Measurements from ENCODE around the gene ATG7. TPM values are rescaled to one million over a fixed set of nuclear protein-coding genes. Genes with fewer than 3 reads are reported as not detected.
"Not testable (repeated sequence)": the region's sequence is repeated elsewhere in the genome, so short reads cannot be mapped to it uniquely, and the experiment has no call there.

The ATG7 gene
- total RNA-seq, 2 donors from 2014 or later: 33.9 to 38.4 TPM

DNA sequence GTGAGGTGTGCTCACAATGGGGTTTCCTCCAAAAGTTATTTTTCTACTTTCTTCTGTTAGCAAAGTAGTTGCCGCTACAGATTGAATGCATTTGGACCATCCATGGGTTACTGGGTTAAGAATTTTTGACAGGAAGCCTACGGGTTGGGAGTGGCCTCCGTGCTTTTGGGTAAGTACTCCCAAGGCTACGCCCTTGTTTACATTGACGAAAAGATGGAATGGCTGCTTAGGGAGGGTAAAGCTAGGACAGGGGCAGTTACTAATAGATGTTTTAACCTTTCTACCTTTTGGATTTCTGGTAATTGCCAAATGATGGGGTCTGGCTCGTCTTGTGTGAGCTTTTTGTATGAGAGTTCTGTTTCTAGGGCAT, 20.4 kb upstream of the ATG7 start:
- DNase-seq: no peak
- H3K36me3 ChIP-seq (ENCODE audit: control insufficient read depth, insufficient read depth, low read length): no peaks in the 10 kb centered on the region
- Mint-ChIP-seq H3K4me1 (peaks cover 7% of the 10 kb centered on the region), H3K4me3 (no peak overlapping the region), H3K27ac (no peak overlapping the region), H3K27me3 (ENCODE audit: insufficient read depth) (peaks cover 3% of the 10 kb centered on the region), H3K36me3 (ENCODE audit: low read depth) (no peaks in the 10 kb centered on the region), H3K9me3 (peaks cover 2% of the 10 kb centered on the region)
- H3K27ac ChIP-seq (ENCODE audit: low read depth, low read length): no peak overlapping the region
- H3K9me3 ChIP-seq (ENCODE audit: control insufficient read depth, low read length): peaks cover 13% of the 10 kb centered on the region
- H3K9ac ChIP-seq (ENCODE audit: extremely low read depth, low read length, poor library complexity, severe bottlenecking): no peak overlapping the region
- H3K4me3 ChIP-seq (ENCODE audit: low read length): no peak overlapping the region
- 87 to 90% methylated on average over 3 to 6 of the region's 6 CpGs for WGBS, 2 experiments (ENCODE audit: insufficient coverage in 1 of 2, insufficient read length in 1 of 2)
- TF ChIP-seq, protein P1, sequence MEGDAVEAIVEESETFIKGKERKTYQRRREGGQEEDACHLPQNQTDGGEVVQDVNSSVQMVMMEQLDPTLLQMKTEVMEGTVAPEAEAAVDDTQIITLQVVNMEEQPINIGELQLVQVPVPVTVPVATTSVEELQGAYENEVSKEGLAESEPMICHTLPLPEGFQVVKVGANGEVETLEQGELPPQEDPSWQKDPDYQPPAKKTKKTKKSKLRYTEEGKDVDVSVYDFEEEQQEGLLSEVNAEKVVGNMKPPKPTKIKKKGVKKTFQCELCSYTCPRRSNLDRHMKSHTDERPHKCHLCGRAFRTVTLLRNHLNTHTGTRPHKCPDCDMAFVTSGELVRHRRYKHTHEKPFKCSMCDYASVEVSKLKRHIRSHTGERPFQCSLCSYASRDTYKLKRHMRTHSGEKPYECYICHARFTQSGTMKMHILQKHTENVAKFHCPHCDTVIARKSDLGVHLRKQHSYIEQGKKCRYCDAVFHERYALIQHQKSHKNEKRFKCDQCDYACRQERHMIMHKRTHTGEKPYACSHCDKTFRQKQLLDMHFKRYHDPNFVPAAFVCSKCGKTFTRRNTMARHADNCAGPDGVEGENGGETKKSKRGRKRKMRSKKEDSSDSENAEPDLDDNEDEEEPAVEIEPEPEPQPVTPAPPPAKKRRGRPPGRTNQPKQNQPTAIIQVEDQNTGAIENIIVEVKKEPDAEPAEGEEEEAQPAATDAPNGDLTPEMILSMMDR (conservative IDR thresholded peaks at IDR 0.05): no peak
- peaks cover 5% of the 10 kb centered on the region for H3K4me1 ChIP-seq (ENCODE audit: control insufficient read depth, insufficient read depth, low read length)
- H3K27me3 ChIP-seq (ENCODE audit: control insufficient read depth, insufficient read depth, low read length, poor library complexity, severe bottlenecking): peaks cover 10% of the 10 kb centered on the region

DNA sequence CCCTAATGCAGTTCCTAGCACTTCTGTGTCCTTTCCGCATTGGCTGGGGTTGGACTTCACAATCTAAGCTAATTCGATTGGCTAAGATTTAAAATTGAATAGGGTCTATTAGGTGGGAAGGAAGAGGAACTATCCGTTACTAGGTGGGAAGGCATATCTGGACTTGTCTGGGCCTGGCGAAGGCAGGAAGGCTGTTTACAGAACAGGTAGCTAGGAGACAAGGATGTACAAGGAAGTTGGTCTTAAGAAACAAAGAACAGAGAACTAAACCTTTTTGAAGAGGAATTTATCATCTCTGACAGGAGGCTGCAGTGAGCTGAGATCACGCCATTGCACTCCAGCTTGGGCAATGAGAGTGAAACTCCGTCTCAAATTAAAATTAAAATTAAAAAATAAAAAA, 17.3 kb upstream of the ATG7 start:
- Mint-ChIP-seq H3K9me3 (peaks cover 2% of the 10 kb centered on the region), H3K4me3 (no peak overlapping the region), H3K4me1 (peaks cover 7% of the 10 kb centered on the region), H3K27me3 (ENCODE audit: insufficient read depth) (peaks cover 3% of the 10 kb centered on the region), H3K27ac (no peak overlapping the region), H3K36me3 (ENCODE audit: low read depth) (no peaks in the 10 kb centered on the region)
- Histone ChIP-seq H3K4me1 (ENCODE audit: control insufficient read depth, insufficient read depth, low read length) (peaks cover 5% of the 10 kb centered on the region), H3K36me3 (ENCODE audit: control insufficient read depth, insufficient read depth, low read length) (no peaks in the 10 kb centered on the region), H3K27me3 (ENCODE audit: control insufficient read depth, insufficient read depth, low read length, poor library complexity, severe bottlenecking) (peaks cover 10% of the 10 kb centered on the region), H3K4me3 (ENCODE audit: low read length) (no peak overlapping the region), H3K9me3 (ENCODE audit: control insufficient read depth, low read length) (peaks cover 13% of the 10 kb centered on the region), H3K27ac (ENCODE audit: low read depth, low read length) (no peak overlapping the region), H3K9ac (ENCODE audit: extremely low read depth, low read length, poor library complexity, severe bottlenecking) (no peak overlapping the region)
- no peak for DNase-seq
- 93 to 97% methylated on average over 4 to 6 of the region's 6 CpGs for WGBS, 2 experiments (ENCODE audit: insufficient coverage in 1 of 2, insufficient read length in 1 of 2)
- TF ChIP-seq, protein P1 (conservative IDR thresholded peaks at IDR 0.05): no peak

DNA sequence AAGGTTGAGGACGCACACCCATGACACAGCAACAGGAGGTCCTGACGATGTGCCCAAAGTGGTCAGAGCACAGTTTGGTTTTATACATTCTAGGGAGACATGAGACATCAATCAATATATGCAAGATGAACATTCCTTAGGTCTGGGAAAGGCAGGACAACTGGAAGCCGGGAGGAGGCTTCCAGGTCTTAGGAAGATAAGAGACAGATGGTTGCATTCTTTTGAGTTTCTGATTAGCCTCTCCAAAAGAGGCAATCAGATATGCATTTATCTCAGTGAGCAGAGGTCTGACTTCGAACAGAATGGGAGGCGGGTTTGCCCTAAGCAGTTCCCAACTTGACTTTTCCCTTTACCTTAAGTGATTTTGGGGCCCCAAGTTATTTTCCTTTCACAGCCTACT, 16.7 kb upstream of the ATG7 start:
- not testable (repeated sequence) for H3K4me3 Mint-ChIP-seq
- 67 to 78% methylated on average over 5 of the region's 5 CpGs for WGBS, 2 experiments (ENCODE audit: insufficient coverage in 1 of 2, insufficient read length in 1 of 2)

DNA sequence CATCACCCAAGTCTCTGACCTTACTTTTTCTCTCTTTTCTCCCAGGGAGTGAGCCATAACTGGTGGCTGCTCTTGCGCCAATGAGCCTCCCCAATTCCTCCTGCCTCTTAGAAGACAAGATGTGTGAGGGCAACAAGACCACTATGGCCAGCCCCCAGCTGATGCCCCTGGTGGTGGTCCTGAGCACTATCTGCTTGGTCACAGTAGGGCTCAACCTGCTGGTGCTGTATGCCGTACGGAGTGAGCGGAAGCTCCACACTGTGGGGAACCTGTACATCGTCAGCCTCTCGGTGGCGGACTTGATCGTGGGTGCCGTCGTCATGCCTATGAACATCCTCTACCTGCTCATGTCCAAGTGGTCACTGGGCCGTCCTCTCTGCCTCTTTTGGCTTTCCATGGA, 13.2 kb upstream of the ATG7 start:
- TF ChIP-seq, protein P1 (conservative IDR thresholded peaks at IDR 0.05): peak; percentile 50
- peaks cover 7% of the 10 kb centered on the region for H3K4me1 Mint-ChIP-seq
- Histone ChIP-seq H3K27ac (ENCODE audit: low read depth, low read length) (no peak overlapping the region), H3K9ac (ENCODE audit: extremely low read depth, low read length, poor library complexity, severe bottlenecking) (no peak overlapping the region), H3K9me3 (ENCODE audit: control insufficient read depth, low read length) (peaks cover 11% of the 10 kb centered on the region), H3K4me1 (ENCODE audit: control insufficient read depth, insufficient read depth, low read length) (peaks cover 5% of the 10 kb centered on the region), H3K4me3 (ENCODE audit: low read length) (no peak overlapping the region), H3K36me3 (ENCODE audit: control insufficient read depth, insufficient read depth, low read length) (no peaks in the 10 kb centered on the region), H3K27me3 (ENCODE audit: control insufficient read depth, insufficient read depth, low read length, poor library complexity, severe bottlenecking) (peaks cover 26% of the 10 kb centered on the region)
- no peak overlapping the region for H3K27ac Mint-ChIP-seq
- WGBS, 2 experiments (ENCODE audit: insufficient coverage in 1 of 2, insufficient read length in 1 of 2): 94% methylated on average over 10 to 11 of the region's 11 CpGs
- peaks cover 21% of the 10 kb centered on the region for H3K27me3 Mint-ChIP-seq (ENCODE audit: insufficient read depth)
- H3K36me3 Mint-ChIP-seq (ENCODE audit: low read depth): no peaks in the 10 kb centered on the region
- H3K4me3 Mint-ChIP-seq: no peak overlapping the region
- DNase-seq: no peak
- peaks cover 2% of the 10 kb centered on the region for H3K9me3 Mint-ChIP-seq

More for the DNA sequence above, 16.7 kb upstream of the ATG7 start:
- not testable (repeated sequence) for DNase-seq; H3K27ac ChIP-seq (ENCODE audit: low read depth, low read length); H3K9me3 Mint-ChIP-seq; H3K36me3 ChIP-seq (ENCODE audit: control insufficient read depth, insufficient read depth, low read length); H3K27me3 Mint-ChIP-seq (ENCODE audit: insufficient read depth); H3K9ac ChIP-seq (ENCODE audit: extremely low read depth, low read length, poor library complexity, severe bottlenecking); H3K36me3 Mint-ChIP-seq (ENCODE audit: low read depth); H3K4me1 Mint-ChIP-seq; H3K27ac Mint-ChIP-seq; H3K4me1 ChIP-seq (ENCODE audit: control insufficient read depth, insufficient read depth, low read length)
- Histone ChIP-seq H3K27me3 (ENCODE audit: control insufficient read depth, insufficient read depth, low read length, poor library complexity, severe bottlenecking) (peaks cover 10% of the 10 kb centered on the region), H3K9me3 (ENCODE audit: control insufficient read depth, low read length) (peaks cover 13% of the 10 kb centered on the region), H3K4me3 (ENCODE audit: low read length) (peak overlapping the region; percentile 35)
